Hematopoietic multipotent progenitor cell treated with erythropoietin and hydrocortisone succinate and interleukin-3 and kit ligand, for 8 days (in vitro differentiated cells): ENCODE data around the gene UCHL3.

ENCODE experiments used
- DNase-seq: peaks from one replicate; pipeline ENCODE4 v3.0.0-alpha.2; 2015

Gene UCHL3

DNA sequence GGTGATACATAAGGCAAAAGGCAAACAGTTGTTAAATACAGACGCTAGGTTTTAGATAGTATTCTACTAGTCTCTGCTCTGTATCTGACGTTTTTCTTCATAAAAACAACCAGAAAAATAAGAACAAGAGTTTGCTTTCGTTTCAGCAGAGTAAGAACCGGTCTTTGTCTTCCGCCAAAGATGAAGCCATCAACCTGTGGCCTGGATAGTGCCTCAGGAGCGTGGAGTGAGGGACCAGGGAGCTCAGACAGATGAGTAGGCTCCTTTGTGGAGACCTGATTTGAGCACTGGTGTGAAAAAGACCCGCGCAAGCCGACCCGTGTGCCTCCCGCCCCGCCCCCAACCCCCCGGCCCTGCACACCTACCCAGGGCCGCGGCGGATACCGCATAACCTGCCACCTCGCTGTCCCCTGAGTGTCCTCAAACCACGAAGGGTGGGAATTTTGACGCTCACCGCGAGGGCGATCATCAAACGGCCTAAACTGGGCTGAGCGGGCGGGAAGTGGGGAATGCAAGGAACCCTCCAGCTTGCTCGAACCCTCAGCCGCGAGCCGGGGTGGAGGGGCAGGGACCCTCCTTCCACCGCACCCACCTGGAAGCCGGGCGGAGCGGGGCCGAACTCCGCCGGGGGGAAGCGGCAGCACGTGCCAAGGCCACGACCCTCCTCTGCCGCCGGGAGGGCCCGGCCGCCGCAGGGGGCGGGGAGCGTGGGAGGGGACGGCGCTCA lies 85.7 kb downstream of the UCHL3 start:
- no peak for DNase-seq

DNA sequence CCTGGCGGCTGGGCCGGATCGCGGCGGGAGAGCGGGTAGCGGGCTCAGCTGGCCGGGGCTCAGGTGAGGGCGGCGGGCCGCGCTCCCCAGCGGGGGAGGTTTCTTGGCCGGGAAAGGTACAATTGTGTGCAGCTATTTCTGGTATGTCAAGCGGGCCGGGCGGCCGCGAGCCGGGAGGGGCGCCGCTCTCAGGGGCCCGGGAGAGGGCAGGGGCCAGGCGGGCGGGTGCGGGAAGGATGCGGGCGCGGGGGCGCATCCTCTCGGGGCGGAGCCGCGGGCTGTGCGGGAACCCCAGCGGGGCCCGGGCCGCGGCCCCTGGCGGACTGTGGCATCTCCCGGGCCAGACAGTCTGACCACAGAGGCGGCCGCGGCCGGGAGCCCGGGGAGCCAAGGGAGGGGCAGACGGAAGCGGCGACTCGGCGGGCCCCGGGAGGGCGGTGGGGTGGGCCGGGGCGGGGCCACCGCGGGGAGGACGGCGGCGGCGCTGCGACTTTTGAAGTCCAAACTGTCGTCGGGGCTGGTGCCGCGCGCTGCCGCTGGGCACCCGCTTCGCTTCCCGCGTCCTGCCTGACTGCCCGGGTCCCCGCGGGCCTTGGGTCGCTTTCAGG lies 86.3 kb downstream of the UCHL3 start, which contains the start of gene LMO7:
Gene LMO7 (plus strand): TSS at position 503 of the 608 bp plus-strand sequence. CDS start 328 bp downstream, outside the sequence.
- peak; percentile 22 for DNase-seq

DNA sequence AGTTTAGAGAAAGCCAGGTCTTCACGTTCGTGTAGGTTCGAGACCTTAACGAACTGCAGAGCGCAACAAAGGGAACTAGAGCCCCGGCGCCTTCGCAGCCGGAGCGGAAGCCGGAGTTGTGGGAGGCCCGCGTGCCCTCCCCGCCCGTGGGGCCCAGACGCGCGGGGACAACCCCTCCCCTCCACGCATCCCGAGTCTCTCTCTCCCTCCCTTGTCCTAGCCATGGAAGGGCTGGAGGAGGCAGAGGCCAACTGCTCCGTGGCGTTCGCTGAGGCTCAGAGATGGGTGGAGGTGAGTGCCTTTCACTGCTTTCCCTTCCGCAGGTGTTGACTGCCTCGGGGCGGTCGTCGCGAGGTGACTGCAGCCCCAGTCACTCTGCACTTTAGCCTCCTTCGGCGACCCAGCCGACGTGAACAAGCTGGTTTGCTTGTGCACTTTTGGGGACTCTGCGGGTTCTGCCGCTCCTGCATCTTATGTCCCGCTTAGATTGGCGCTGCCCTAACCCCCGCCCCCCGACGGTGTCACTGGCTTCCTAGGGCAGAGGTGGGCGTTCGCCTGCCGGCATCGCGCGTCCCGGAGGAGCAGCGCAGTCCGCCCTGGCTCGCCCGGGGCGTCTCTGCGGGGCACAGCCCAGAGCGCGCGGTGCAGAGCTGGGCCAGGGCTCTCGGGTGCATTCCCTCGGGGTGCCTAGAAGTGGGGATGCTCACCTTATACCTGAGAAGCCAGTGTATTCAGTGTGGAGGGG lies 87.0 kb downstream of the UCHL3 start:
- peak; percentile 11 for DNase-seq

DNA sequence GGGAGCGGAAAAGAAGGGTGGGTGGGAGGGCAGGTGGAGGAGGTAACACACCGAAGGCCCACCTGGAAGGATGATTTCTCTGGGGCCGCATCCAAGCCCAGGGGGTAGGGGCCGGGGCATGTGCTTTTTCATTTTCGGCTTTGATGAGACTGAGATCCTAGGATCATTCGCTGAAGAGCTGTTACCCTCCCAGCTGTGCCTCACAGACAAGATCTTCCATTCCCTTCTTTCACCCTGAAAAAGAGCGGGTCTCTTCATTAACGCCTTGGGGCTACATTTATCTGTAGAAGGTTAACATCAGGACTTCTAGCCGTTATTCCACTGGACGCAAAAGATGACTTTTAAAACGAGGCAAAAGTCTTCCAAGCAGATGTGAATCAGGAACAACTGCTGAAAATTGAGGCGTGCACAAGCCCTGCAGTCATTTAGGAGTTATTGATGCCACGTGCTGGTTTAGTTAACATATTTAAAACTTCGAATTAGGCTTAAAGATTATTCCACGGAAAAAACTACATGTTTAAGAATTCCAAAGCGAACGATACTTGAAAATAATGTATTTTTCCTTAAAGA lies 87.7 kb downstream of the UCHL3 start:
- DNase-seq, result no peak

DNA sequence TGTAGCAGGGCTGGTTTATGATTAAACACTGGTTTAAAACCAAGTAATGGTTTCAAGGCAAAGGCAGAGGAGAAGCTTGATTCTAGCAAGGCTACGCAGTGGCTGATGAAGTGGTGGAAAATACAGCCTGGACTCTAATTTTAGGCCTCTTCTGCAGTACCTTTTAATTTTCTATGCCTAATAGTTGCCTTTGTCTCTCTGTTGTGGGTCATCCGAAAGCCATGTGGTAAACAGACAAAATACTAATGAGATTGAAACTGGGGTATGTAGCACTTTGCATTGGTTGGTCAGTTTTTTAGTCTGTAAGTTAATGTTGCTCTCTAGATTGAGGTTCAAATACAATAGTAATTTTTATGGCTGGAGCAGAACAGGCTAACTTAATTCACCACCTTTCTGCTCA lies 89.9 kb downstream of the UCHL3 start:
- no peak for DNase-seq

DNA sequence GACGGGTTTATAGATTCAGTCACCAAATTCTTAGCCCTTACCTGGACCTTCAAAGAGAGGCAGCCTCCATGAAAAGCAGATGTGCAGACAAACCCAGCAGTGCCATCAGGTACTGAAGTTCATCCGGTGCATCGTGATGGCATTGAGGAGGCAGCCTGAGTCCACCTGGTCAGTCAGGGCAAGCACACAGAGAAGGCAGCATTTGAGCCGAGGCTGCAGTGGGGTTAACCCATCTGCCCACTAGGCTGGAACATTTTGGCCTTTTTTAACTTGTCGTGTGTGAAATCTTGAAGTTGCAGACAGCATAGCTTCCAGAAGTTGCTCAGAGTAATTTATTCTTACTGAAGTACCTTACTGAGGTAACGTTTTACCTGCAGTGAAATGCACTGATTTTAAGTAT lies 91.4 kb downstream of the UCHL3 start:
- no peak for DNase-seq

DNA sequence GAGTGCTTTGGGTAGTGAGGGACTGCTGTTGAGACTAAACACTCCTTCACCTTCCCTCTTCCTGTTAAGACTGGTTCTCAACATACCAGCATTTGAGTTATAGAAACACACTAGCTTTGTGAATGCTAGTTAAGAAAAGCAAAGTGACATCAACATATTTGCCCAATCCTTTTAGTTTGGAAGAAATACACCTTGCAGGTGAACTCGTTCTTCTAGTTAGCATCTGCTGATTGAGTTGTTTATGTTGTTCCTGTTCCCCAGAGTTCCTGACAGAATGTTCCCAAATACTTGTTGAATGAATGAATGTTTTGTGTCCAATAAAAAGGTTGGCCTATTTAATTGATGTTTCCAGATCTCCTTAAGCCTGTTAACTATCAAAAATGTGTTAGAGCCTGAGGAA lies 93.6 kb downstream of the UCHL3 start:
- no peak for DNase-seq

DNA sequence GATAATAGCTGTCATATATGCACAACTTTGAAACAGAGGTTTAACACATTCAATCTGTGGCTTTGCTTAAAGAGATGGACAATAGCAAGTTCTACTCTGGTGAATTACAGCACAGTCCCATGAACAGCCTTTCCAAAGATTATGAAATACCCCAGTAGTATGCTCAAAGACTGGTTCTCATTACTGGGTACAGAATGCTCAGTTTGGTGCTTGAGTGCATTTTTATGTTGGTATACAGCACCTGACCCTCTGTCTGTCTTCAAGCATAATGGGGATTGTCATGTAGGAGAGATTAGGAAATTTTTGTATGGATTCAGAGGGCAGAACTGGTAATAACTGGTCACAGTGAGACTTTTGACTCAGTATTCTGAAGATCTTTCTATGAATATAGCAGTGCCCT lies 94.1 kb downstream of the UCHL3 start:
- no peak for DNase-seq

DNA sequence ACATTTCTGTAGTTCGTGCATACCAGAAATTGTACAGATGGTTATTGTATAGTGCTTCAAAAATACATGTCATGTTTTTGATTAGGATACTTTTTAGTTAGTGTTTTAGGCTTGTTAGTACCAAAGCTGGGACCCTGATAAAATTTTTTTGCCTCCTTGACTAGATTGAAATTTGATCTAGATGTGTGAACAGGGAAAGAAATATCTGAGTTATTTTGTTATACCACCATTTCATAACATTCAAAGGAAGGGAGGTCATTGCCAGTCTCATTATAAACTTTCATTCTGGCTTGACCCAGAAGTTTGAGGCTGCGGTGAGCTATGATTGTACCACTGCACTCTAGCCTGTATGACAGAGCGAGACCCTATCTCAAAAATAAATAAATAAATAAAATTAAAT lies 95.5 kb downstream of the UCHL3 start:
- no peak for DNase-seq

DNA sequence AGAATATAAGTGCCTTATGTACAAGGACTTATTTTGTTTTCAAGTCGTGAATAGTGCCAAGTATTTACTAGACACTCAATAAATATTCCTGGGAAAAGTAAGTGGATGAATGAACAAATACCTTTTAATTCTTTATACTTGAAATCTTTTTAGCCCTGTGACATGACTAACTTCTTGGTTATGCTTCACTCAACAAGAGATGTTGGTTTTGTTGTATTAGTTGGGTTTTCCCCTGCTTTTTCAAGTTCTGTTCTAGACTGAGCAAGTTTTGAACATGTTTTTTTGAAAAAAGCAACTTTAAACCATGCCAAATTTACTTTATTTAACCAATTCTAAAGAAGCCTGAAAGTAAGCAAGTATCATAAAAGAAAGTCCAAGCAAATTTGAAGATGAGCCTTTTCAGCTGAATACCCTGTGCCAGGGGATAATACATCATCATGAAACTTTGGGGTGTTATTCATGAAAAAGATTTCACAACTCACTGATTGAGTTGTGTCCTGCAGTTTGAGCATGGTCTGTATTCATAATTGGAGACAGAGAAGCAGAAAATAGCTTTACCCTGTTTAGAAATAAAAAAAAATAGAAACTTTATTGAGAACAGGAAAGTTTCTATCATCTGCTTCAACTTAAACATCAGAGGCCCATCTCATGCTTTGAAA lies 97.7 kb downstream of the UCHL3 start:
- no peak for DNase-seq

DNA sequence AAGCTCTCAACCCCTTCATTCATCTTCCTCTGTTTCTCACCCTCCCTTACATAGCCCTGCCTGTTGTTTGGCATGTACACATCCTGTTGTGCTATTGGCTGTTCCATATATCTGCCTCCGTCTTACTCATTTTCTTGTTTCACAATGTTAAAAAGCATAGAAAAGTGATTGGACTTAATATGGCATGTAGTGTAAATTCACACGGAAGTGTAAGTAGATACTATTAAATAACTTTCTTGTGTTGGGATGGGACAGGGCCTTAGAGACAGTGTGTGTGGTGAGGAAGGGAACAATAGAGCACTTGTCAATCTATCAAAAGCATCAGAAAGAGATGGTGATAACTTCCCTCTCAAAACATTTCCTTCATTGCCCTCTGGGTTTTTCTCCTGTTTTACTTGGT lies 98.9 kb downstream of the UCHL3 start:
- DNase-seq, result no peak

DNA sequence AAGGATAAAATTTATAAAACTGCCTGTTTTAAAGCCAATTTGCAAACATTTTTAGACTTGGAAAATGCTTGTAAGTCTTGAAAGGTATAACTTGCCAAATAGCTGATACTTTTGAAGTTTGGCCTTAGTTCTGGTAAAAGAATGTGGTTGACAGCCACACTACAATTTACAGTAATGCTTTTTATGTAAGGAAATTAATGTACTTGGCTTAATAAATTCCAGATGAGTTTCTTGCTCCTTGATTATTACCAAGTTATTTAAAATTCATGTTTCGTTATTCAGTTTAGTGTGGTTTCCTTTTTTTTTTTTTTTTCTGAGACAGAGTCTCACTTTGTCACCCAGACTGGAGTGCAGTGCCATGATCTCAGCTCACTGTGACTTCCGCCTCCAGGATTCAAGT lies 101.4 kb downstream of the UCHL3 start:
- no peak for DNase-seq

DNA sequence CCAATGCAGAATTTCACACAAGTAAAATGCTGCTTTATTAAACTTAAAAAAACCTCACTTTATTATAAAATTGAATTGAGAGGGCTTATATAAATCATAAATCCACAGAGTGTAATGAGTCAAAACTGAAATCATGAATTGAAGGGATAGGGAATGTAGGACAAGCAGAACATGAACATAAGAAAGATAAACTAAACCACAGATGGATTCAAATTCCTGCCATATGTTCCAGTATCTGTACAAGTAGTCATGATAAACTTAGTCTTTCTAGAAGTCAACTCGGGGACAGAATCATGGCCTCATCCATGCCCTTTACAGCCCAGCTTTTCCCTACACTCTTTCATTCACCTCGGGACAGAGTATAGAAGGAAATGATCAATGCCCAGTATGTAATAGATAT lies 103.1 kb downstream of the UCHL3 start:
- DNase-seq, result no peak
